H9 (cell line): ENCODE data around the gene MPST. TPM values are rescaled to one million over a fixed set of nuclear protein-coding genes. Genes with fewer than 3 reads are reported as not detected.

Experiments used
- DNase-seq: peaks from one replicate; pipeline ENCODE4 v3.0.0-alpha.2; 2017
- H2AFZ ChIP-seq: one replicate; pipeline ENCODE4 v1.6.1; 2013; ENCODE audit warnings: mild to moderate bottlenecking, low read length, control low read depth, moderate library complexity
- H2AK5ac ChIP-seq: 2 replicates; pipeline ENCODE4 v1.6.1; 2013; ENCODE audit warnings: low read length, control low read depth, mixed read lengths; ENCODE audit not compliant: insufficient read length
- H2BK120ac ChIP-seq: one replicate; pipeline ENCODE4 v1.6.1; 2013; ENCODE audit warnings: low read depth, mild to moderate bottlenecking, low read length, control low read depth, inconsistent platforms; ENCODE audit not compliant: poor library complexity, severe bottlenecking
- H2BK12ac ChIP-seq: 2 replicates; pipeline ENCODE4 v1.6.1; 2013; ENCODE audit warnings: low read length, control low read depth, mixed read lengths, low read depth; ENCODE audit not compliant: insufficient read length
- H2BK15ac ChIP-seq: 2 replicates; pipeline ENCODE4 v1.6.1; 2013; ENCODE audit warnings: low read depth, low read length, control low read depth
- H2BK20ac ChIP-seq: one replicate; pipeline ENCODE4 v1.6.1; 2013; ENCODE audit warnings: low read depth, mild to moderate bottlenecking, low read length, control low read depth, inconsistent platforms; ENCODE audit not compliant: poor library complexity, severe bottlenecking
- H2BK5ac ChIP-seq: 2 replicates; pipeline ENCODE4 v1.6.1; 2013; ENCODE audit warnings: low read length, control low read depth, mixed read lengths; ENCODE audit not compliant: insufficient read length
- H3K14ac ChIP-seq: 2 replicates; pipeline ENCODE4 v1.6.1; 2013; ENCODE audit warnings: low read length, control low read depth; ENCODE audit not compliant: insufficient read depth
- H3K18ac ChIP-seq: 2 replicates; pipeline ENCODE4 v1.6.1; 2013; ENCODE audit warnings: low read depth, mild to moderate bottlenecking, mixed read lengths, low read length, control low read depth; ENCODE audit not compliant: insufficient read length
- H3K23ac ChIP-seq: 2 replicates; pipeline ENCODE4 v1.6.1; 2013; ENCODE audit warnings: low read length, control low read depth, mixed read lengths, low read depth; ENCODE audit not compliant: insufficient read length
- H3K23me2 ChIP-seq: 2 replicates; pipeline ENCODE4 v1.6.1; 2013; ENCODE audit warnings: low read depth, mild to moderate bottlenecking, mixed read lengths, low read length, control low read depth; ENCODE audit not compliant: insufficient read length, poor library complexity, severe bottlenecking
- H3K27ac ChIP-seq: 2 replicates; pipeline ENCODE4 v1.5.1; 2013; ENCODE audit warnings: low read length, control low read depth, mixed read lengths, low read depth; ENCODE audit not compliant: insufficient read length
- H3K27me3 ChIP-seq: 2 replicates; pipeline ENCODE4 v1.6.1; 2013; ENCODE audit warnings: low read length, control low read depth, inconsistent platforms; ENCODE audit not compliant: insufficient read depth
- H3K4ac ChIP-seq: 2 replicates; pipeline ENCODE4 v1.6.1; 2013; ENCODE audit warnings: low read depth, mild to moderate bottlenecking, control low read depth, inconsistent platforms, low read length, moderate library complexity
- H3K4me1 ChIP-seq: 2 replicates; pipeline ENCODE4 v1.6.1; 2013; ENCODE audit warnings: low read length, control low read depth, inconsistent platforms; ENCODE audit not compliant: insufficient read depth
- H3K4me2 ChIP-seq: 2 replicates; pipeline ENCODE4 v1.6.1; 2013; ENCODE audit warnings: low read length, control low read depth, mixed read lengths; ENCODE audit not compliant: insufficient read length, insufficient read depth
- H3K56ac ChIP-seq: 2 replicates; pipeline ENCODE4 v1.6.1; 2013; ENCODE audit warnings: low read depth, mild to moderate bottlenecking, mixed read lengths, low read length, control low read depth; ENCODE audit not compliant: insufficient read length
- H3K79me1 ChIP-seq: 2 replicates; pipeline ENCODE4 v1.6.1; 2013; ENCODE audit warnings: low read depth, mild to moderate bottlenecking, moderate library complexity, low read length, control low read depth, inconsistent platforms; ENCODE audit not compliant: insufficient read depth, poor library complexity, severe bottlenecking
- H3K79me2 ChIP-seq: 2 replicates; pipeline ENCODE4 v1.6.1; 2013; ENCODE audit warnings: low read length, control low read depth, inconsistent platforms; ENCODE audit not compliant: insufficient read depth
- H3K9ac ChIP-seq: 2 replicates; pipeline ENCODE4 v1.6.1; 2013; ENCODE audit warnings: low read length, control low read depth, mixed read lengths; ENCODE audit not compliant: insufficient read length; ENCODE audit errors: extremely low read depth
- H3K9me3 ChIP-seq: one replicate; pipeline ENCODE4 v1.6.1; 2013; ENCODE audit warnings: low read depth, low read length, inconsistent platforms; ENCODE audit not compliant: control insufficient read depth
- H3T11ph ChIP-seq: one replicate; pipeline ENCODE4 v1.6.1; 2013; ENCODE audit warnings: mild to moderate bottlenecking, low read length, control low read depth, inconsistent platforms
- H4K20me1 ChIP-seq: one replicate; pipeline ENCODE4 v1.6.1; 2013; ENCODE audit not compliant: control insufficient read depth, insufficient read length, insufficient read depth
- H4K5ac ChIP-seq: 2 replicates; pipeline ENCODE4 v1.6.1; 2013; ENCODE audit warnings: low read depth, mild to moderate bottlenecking, mixed read lengths, low read length, control low read depth; ENCODE audit not compliant: insufficient read length
- H4K8ac ChIP-seq: replicated peaks from 2 replicates; pipeline ENCODE4 v1.6.1; 2013; ENCODE audit warnings: low read length, control low read depth, mixed read lengths, low read depth; ENCODE audit not compliant: insufficient read length
- H4K91ac ChIP-seq: 2 replicates; pipeline ENCODE4 v1.6.1; 2013; ENCODE audit warnings: low read depth, mild to moderate bottlenecking, moderate library complexity, mixed read lengths, low read length, control low read depth; ENCODE audit not compliant: insufficient read length
- H3K27ac Mint-ChIP-seq, 3 experiments: 2 replicates in 2 of 3; 3 replicates in 1 of 3; pipeline ENCODE4 v1.8.0; 2020 to 2021; ENCODE audit warnings: mixed read lengths in 3 of 3, mild to moderate bottlenecking in 1 of 3, moderate library complexity in 1 of 3
- H3K27me3 Mint-ChIP-seq: 2 replicates; pipeline ENCODE4 v1.8.0; 2021; ENCODE audit warnings: low read depth, mild to moderate bottlenecking, moderate library complexity, mixed read lengths
- H3K36me3 Mint-ChIP-seq, 3 experiments: 2 replicates in 2 of 3; 3 replicates in 1 of 3; pipeline ENCODE4 v1.8.0; 2020 to 2021; ENCODE audit warnings: low read depth in 3 of 3, mixed read lengths in 3 of 3; ENCODE audit not compliant: insufficient read depth in 1 of 3
- H3K4me1 Mint-ChIP-seq, 2 experiments: 2 replicates each; pipeline ENCODE4 v1.8.0; 2020; ENCODE audit warnings: mixed read lengths in 2 of 2
- H3K4me3 Mint-ChIP-seq, 2 experiments: 2 replicates in 1 of 2; 3 replicates in 1 of 2; pipeline ENCODE4 v1.8.0; 2020 to 2021; ENCODE audit warnings: mild to moderate bottlenecking in 2 of 2, mixed read lengths in 2 of 2, moderate library complexity in 1 of 2
- H3K9me3 Mint-ChIP-seq, 2 experiments: 2 replicates in 1 of 2; 3 replicates in 1 of 2; pipeline ENCODE4 v1.8.0; 2020; ENCODE audit warnings: mild to moderate bottlenecking in 2 of 2, mixed read lengths in 2 of 2, moderate library complexity in 1 of 2
- CTCF ChIP-seq: fragments of 200-600 bp; sonication (generic); conservative IDR thresholded peaks from 3 replicates; pipeline ENCODE4 v1.8.0; 2021; ENCODE audit warnings: antibody characterized with exemption, mild to moderate bottlenecking
- WGBS: extraction: QIAGEN DNeasy Blood & Tissue Kit; methylation state at CpG from one replicate; pipeline ENCODE4 v1.1.7; 2013; ENCODE audit warnings: missing lambda C conversion rate, low lambda C conversion rate, mixed read lengths; ENCODE audit not compliant: insufficient read length; ENCODE audit errors: extremely low coverage; 5-methylcytosine and 5-hydroxymethylcytosine counted together
- total RNA-seq: library from RNA; stranded (reverse); gene quantifications from 2 replicates; pipeline ENCODE4 v1.2.1, GENCODE V29; 2021

MPST gene
- total RNA-seq, 1 experiment from 2014 or later = 70.5 TPM

GRCh38 chr22:37017356-37017755, 2.2 kb upstream of the MPST start:
- Histone ChIP-seq H3K18ac (no peak overlapping the region), H2AK5ac (no peak overlapping the region), H4K5ac (no peak overlapping the region), H3K4me1 (peaks cover 6% of the 10 kb centered on the region; the same call in 1 of the 2 replicates), H3K9ac (no peak overlapping the region), H2BK12ac (no peak overlapping the region), H3K4me2 (no peak overlapping the region), H2BK20ac (no peak overlapping the region), H4K8ac (no peak overlapping the region), H3K56ac (no peak overlapping the region), H3K79me1 (no peaks in the 10 kb centered on the region), H4K91ac (no peak overlapping the region), H3K27ac (no peak overlapping the region), H3K23me2 (peaks cover 3% of the 10 kb centered on the region), H2BK120ac (no peak overlapping the region), H3T11ph (no peak overlapping the region), H3K23ac (no peak overlapping the region), H2BK5ac (no peak overlapping the region), H2AFZ (no peak overlapping the region), H3K9me3 (no peaks in the 10 kb centered on the region), H3K27me3 (no peaks in the 10 kb centered on the region), H2BK15ac (no peak overlapping the region), H3K4ac (no peak overlapping the region), H4K20me1 (peaks cover 3% of the 10 kb centered on the region), H3K14ac (no peak overlapping the region), H3K79me2 (peaks cover 2% of the 10 kb centered on the region; the same call in 1 of the 2 replicates)
- H3K27ac Mint-ChIP-seq = no peak overlapping the region
- no peaks in the 10 kb centered on the region for H3K27me3 Mint-ChIP-seq
- peaks cover 23 to 32% of the 10 kb centered on the region in 2 experiments for H3K4me1 Mint-ChIP-seq
- no CpG with 5 or more reads among the region's 10 CpGs for WGBS
- TF ChIP-seq CTCF = no peak
- H3K36me3 Mint-ChIP-seq = peaks cover 5 to 14% (median 13%) of the 10 kb centered on the region in 3 experiments; a peak in 6 of 7 replicates
- H3K9me3 Mint-ChIP-seq = no peaks in the 10 kb centered on the region
- H3K4me3 Mint-ChIP-seq = peak overlapping the region; percentile 22 to 86; a peak in 3 of 5 replicates
- DNase-seq = no peak
